ENCODE data around the gene ODAD2. TPM values are rescaled to one million over a fixed set of nuclear protein-coding genes. Genes with fewer than 3 reads are reported as not detected.

The ODAD2 gene
- total RNA-seq, 4 donors from 2014 or later = 0.14 to 0.48 TPM; not detected in 2

- in situ Hi-C loops (cut with MboI; ENCODE audit: low pct_ligation_motif_present in 1 of 4, low pct_unique_long_range_greater_than_20kb in 1 of 4, low sequenced_read_pairs in 3 of 4) = no loop called here
- no peak overlapping the region for H3K27ac ChIP-seq
These were observed 37.7 kb upstream of the ODAD2 start for GRCh38 chr10:28036587-28036986.

GRCh38 chr10:28020993-28021982 lies 22.4 kb upstream of the ODAD2 start:
- Histone ChIP-seq H3K27me3 (no peaks in the 10 kb centered on the region), H3K36me3 (no peaks in the 10 kb centered on the region), H3K4me1 (no peaks in the 10 kb centered on the region), H3K27ac (peak overlapping the region in 1 of 4 donors; percentile 11), H3K4me3 (no peak overlapping the region), H3K9me3 (no peaks in the 10 kb centered on the region)
- TF ChIP-seq CTCF (IDR thresholded peaks at IDR 0.05) (no peak), POLR2A (IDR thresholded peaks at IDR 0.05) (no peak), POLR2AphosphoS5 (IDR thresholded peaks at IDR 0.05) (no peak), EP300 (IDR thresholded peaks at IDR 0.05; ENCODE audit: low read depth) (no peak)
- DNase-seq = no peak
- WGBS, 2 donors (ENCODE audit: low coverage in 1 of 2) = 71 to 83% methylated on average over 1 to 5 of the region's 5 CpGs
- in situ Hi-C loops (cut with MboI; ENCODE audit: low pct_ligation_motif_present in 1 of 4, low pct_unique_long_range_greater_than_20kb in 1 of 4, low sequenced_read_pairs in 3 of 4) = no loop called here
- intact Hi-C loops (cut with DNase I; ENCODE audit: low total_unique reads) = no loop called here

More at GRCh38 chr10:28036587-28036986, 37.7 kb upstream of the ODAD2 start:
- 87 to 89% methylated on average over 3 of the region's 3 CpGs for WGBS, 2 donors (ENCODE audit: low coverage in 1 of 2)
- Histone ChIP-seq H3K9me3 (no peaks in the 10 kb centered on the region), H3K27me3 (peaks cover 3% of the 10 kb centered on the region), H3K36me3 (no peaks in the 10 kb centered on the region), H3K4me3 (no peak overlapping the region), H3K4me1 (no peaks in the 10 kb centered on the region)
- intact Hi-C loops (cut with DNase I; ENCODE audit: low total_unique reads) = no loop called here
- DNase-seq = no peak
- no peak for TF ChIP-seq EP300 (IDR thresholded peaks at IDR 0.05; ENCODE audit: low read depth)
- TF ChIP-seq POLR2AphosphoS5 (IDR thresholded peaks at IDR 0.05) = no peak

- Histone ChIP-seq H3K27me3 (no peaks in the 10 kb centered on the region), H3K9me3 (no peaks in the 10 kb centered on the region), H3K27ac (peak overlapping the region in 1 of 4 donors; percentile 11), H3K36me3 (no peaks in the 10 kb centered on the region), H3K4me1 (no peaks in the 10 kb centered on the region), H3K4me3 (no peak overlapping the region)
- intact Hi-C loops (cut with DNase I; ENCODE audit: low total_unique reads) (no loop called here), in situ Hi-C loops (cut with MboI; ENCODE audit: low pct_ligation_motif_present in 1 of 4, low pct_unique_long_range_greater_than_20kb in 1 of 4, low sequenced_read_pairs in 3 of 4) (no loop called here)
- DNase-seq = no peak
- TF ChIP-seq CTCF (IDR thresholded peaks at IDR 0.05) = no peak
- TF ChIP-seq POLR2AphosphoS5 (IDR thresholded peaks at IDR 0.05) = no peak
- no peak for TF ChIP-seq EP300 (IDR thresholded peaks at IDR 0.05; ENCODE audit: low read depth)
- no peak for TF ChIP-seq POLR2A (IDR thresholded peaks at IDR 0.05)
- WGBS, 2 donors (ENCODE audit: low coverage in 1 of 2) = 68 to 74% methylated on average over 9 to 12 of the region's 12 CpGs
These were observed 21.4 kb upstream of the ODAD2 start for GRCh38 chr10:28020080-28020860.

GRCh38 chr10:28014651-28015050 lies 15.8 kb upstream of the ODAD2 start:
- Histone ChIP-seq H3K27ac (no peak overlapping the region), H3K36me3 (no peaks in the 10 kb centered on the region), H3K4me3 (no peak overlapping the region), H3K4me1 (no peaks in the 10 kb centered on the region), H3K27me3 (no peaks in the 10 kb centered on the region), H3K9me3 (no peaks in the 10 kb centered on the region)
- intact Hi-C loops (cut with DNase I; ENCODE audit: low total_unique reads) = no loop called here
- TF ChIP-seq CTCF (IDR thresholded peaks at IDR 0.05) (no peak), EP300 (IDR thresholded peaks at IDR 0.05; ENCODE audit: low read depth) (no peak), POLR2AphosphoS5 (IDR thresholded peaks at IDR 0.05) (no peak), POLR2A (IDR thresholded peaks at IDR 0.05) (no peak)
- in situ Hi-C loops (cut with MboI; ENCODE audit: low pct_ligation_motif_present in 1 of 4, low pct_unique_long_range_greater_than_20kb in 1 of 4, low sequenced_read_pairs in 3 of 4) = no loop called here
- no peak for DNase-seq

Data from transverse colon (tissue), 4 donors.